Epithelial cell of esophagus (primary cell): ENCODE data around the gene MAPK7.

Source experiments
- DNase-seq: peaks from one replicate; pipeline ENCODE4 v3.0.0; 2010; ENCODE audit warnings: low read depth
- H3K4me3 ChIP-seq: 2 replicates; pipeline ENCODE4 v1.5.1; 2011; ENCODE audit warnings: mild to moderate bottlenecking, low read length, control low read depth
- CTCF ChIP-seq: IDR thresholded peaks from 2 replicates; pipeline ENCODE4 v1.5.1; 2011; ENCODE audit warnings: low read depth, mild to moderate bottlenecking, low read length, control low read depth, inconsistent platforms; ENCODE audit not compliant: insufficient read depth; ENCODE audit errors: missing control alignments

The MAPK7 gene

GRCh38 chr17:19421926-19422325 lies 43.6 kb downstream of the MAPK7 start:
- H3K4me3 ChIP-seq: no peak overlapping the region
- DNase-seq: no peak
- TF ChIP-seq CTCF: no peak

- TF ChIP-seq CTCF: no peak
- no peak for DNase-seq
- no peak overlapping the region for H3K4me3 ChIP-seq
These were observed 46.9 kb downstream of the MAPK7 start for GRCh38 chr17:19424934-19425868.

GRCh38 chr17:19426631-19427030 lies 48.3 kb downstream of the MAPK7 start:
- DNase-seq: no peak
- TF ChIP-seq CTCF: no peak
- no peak overlapping the region for H3K4me3 ChIP-seq

- no peak for TF ChIP-seq CTCF
- DNase-seq: no peak
- H3K4me3 ChIP-seq: no peak overlapping the region
These were observed 53.4 kb downstream of the MAPK7 start for GRCh38 chr17:19431691-19432090.
